Measurements from ENCODE around the gene MROH8.

Gene MROH8

DNA sequence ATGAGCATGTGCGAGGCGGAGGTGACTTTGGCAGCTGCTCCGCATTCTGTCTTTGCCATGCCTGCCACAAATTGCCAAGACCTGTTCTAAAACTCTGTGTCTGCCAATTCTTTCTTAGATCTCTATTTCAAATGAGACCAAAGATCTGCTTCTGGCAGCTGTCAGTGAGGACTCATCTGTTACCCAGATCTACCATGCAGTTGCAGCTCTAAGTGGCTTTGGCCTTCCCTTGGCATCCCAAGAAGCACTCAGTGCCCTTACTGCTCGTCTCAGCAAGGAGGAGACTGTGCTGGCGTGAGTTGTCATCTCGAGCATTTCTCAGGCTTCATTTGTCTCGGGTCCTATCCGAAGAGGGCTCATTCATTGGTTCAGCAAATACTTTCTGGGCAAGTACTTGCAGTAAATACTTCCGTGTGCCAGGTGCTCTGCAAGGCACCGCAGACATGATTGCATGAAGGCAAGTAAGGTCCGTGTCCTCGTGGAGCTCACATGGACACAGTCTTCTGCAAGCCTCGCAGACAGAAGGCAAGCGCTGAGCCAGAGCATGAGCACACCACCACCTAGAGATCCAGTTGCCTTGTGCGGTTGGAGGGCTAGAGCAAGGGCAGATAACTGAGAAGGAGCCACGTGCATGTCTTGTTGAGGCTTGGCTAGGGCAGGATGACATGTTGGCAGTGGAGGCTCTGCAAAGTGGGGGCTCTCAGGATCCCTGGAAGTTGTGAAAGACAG is 19.7 kb upstream of the MROH8 start:
- Histone ChIP-seq H3K9me2 (ENCODE audit: low read depth, low read length) (no peaks in the 10 kb centered on the region), H2AFZ (ENCODE audit: low read length) (no peak overlapping the region), H3K79me2 (ENCODE audit: insufficient read depth, low read length) (peaks cover 18% of the 10 kb centered on the region), H3K4me3 (ENCODE audit: low read depth, low read length, poor library complexity, severe bottlenecking) (no peak overlapping the region), H3K4me2 (ENCODE audit: low read length) (no peak overlapping the region), H3K9me3 (ENCODE audit: low read length) (no peaks in the 10 kb centered on the region), H3K27ac (ENCODE audit: low read depth, low read length, poor library complexity, severe bottlenecking) (no peak overlapping the region), H3K27me3 (ENCODE audit: insufficient read depth, low read length) (no peaks in the 10 kb centered on the region), H4K20me1 (ENCODE audit: insufficient read depth, low read length) (0 out of 2 replicates have a peak, but pooled peaks cover 3% of the 10 kb centered on the region), H3K9ac (ENCODE audit: low read length) (no peak overlapping the region), H3F3A (ENCODE audit: insufficient read depth, low read length) (no peaks in the 10 kb centered on the region), H3K36me3 (ENCODE audit: insufficient read depth, low read length) (peaks cover 73% of the 10 kb centered on the region), H3K4me1 (ENCODE audit: insufficient read depth, low read length, severe bottlenecking) (peaks cover 3% of the 10 kb centered on the region)
- no peak for TF ChIP-seq EZH2 (IDR thresholded peaks at IDR 0.05; ENCODE audit: borderline replicate concordance, low read length)
- TF ChIP-seq, protein P1, sequence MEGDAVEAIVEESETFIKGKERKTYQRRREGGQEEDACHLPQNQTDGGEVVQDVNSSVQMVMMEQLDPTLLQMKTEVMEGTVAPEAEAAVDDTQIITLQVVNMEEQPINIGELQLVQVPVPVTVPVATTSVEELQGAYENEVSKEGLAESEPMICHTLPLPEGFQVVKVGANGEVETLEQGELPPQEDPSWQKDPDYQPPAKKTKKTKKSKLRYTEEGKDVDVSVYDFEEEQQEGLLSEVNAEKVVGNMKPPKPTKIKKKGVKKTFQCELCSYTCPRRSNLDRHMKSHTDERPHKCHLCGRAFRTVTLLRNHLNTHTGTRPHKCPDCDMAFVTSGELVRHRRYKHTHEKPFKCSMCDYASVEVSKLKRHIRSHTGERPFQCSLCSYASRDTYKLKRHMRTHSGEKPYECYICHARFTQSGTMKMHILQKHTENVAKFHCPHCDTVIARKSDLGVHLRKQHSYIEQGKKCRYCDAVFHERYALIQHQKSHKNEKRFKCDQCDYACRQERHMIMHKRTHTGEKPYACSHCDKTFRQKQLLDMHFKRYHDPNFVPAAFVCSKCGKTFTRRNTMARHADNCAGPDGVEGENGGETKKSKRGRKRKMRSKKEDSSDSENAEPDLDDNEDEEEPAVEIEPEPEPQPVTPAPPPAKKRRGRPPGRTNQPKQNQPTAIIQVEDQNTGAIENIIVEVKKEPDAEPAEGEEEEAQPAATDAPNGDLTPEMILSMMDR (IDR thresholded peaks at IDR 0.05; ENCODE audit: low read length), result no peak

DNA sequence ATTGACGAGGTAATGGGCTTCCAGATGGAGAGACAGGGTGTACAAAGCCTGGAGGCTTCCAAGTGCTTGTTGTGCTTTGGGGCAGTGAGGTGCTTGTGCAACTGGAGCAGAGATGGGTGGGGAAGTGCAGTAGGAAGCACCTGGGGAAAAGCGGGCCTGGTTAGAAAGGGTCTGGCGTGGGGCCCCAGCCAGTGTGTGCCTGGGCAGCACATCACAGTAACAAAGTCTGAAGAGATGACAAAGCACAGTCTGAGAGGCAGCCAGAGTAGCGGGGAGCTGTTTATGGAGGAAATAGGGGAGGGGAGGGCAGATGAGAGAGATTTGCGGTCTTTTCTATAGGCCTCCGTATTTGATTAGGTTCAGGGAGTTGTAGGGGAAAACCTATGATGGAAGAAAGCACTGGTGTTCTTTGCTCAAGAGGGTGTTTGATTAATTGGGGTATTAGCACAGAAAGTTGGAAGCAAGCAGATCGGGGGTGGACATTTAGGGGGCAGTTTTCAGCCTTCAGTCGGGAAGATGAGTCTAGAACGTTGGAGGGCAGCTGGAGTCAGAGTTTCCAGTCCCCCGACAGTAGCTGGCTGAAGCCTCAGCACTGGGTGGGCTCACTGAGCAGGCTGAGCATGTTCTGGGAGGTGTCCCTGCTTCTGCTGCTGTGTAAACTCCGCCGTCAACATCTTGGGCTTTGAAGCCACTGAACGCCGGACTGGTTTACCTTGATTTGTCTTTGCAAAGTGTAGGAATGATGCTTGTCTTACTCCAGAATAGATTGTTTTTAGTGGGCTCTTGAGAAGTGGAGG is 15.5 kb upstream of the MROH8 start:
- Histone ChIP-seq H3K36me3 (ENCODE audit: insufficient read depth, low read length) (peaks cover 64% of the 10 kb centered on the region), H3K4me2 (ENCODE audit: low read length) (no peak overlapping the region), H4K20me1 (ENCODE audit: insufficient read depth, low read length) (0 out of 2 replicates have a peak, but pooled peaks cover 3% of the 10 kb centered on the region), H3K4me3 (ENCODE audit: low read depth, low read length, poor library complexity, severe bottlenecking) (no peak overlapping the region), H3K27ac (ENCODE audit: low read depth, low read length, poor library complexity, severe bottlenecking) (peak overlapping the region; percentile 38), H3K79me2 (ENCODE audit: insufficient read depth, low read length) (peaks cover 45% of the 10 kb centered on the region), H3K4me1 (ENCODE audit: insufficient read depth, low read length, severe bottlenecking) (peaks cover 15% of the 10 kb centered on the region), H2AFZ (ENCODE audit: low read length) (no peak overlapping the region), H3K9me2 (ENCODE audit: low read depth, low read length) (no peaks in the 10 kb centered on the region), H3F3A (ENCODE audit: insufficient read depth, low read length) (no peaks in the 10 kb centered on the region), H3K27me3 (ENCODE audit: insufficient read depth, low read length) (no peaks in the 10 kb centered on the region), H3K9ac (ENCODE audit: low read length) (no peak overlapping the region), H3K9me3 (ENCODE audit: low read length) (no peaks in the 10 kb centered on the region)
- no peak for TF ChIP-seq EZH2 (IDR thresholded peaks at IDR 0.05; ENCODE audit: borderline replicate concordance, low read length)
- TF ChIP-seq, protein P1 (IDR thresholded peaks at IDR 0.05; ENCODE audit: low read length), result no peak

DNA sequence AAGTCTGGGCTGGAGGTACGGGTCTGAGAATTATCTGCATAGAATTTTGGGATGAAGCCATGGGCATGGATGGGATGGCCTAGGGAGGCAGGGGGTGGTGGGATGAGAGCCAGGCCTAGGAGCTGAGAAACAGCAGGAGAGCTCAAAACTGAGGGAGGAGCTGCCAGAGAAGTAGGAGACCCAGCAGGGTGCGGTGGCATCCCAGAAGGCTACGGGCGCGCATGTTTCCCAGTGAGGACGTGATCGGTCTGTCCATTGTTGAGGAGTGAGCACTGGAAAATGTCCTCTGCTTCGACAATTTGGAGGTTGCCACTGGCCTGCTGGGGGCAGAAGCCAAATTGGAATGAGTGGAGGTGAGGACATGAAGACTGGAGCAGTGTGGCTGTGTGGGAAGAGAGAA is 14.5 kb upstream of the MROH8 start:
- Histone ChIP-seq H4K20me1 (ENCODE audit: insufficient read depth, low read length) (0 out of 2 replicates have a peak, but pooled peaks cover 3% of the 10 kb centered on the region), H3K9ac (ENCODE audit: low read length) (no peak overlapping the region)

More for the DNA sequence above, 14.5 kb upstream of the MROH8 start:
- Histone ChIP-seq H3K4me3 (ENCODE audit: low read depth, low read length, poor library complexity, severe bottlenecking) (no peak overlapping the region), H3K27ac (ENCODE audit: low read depth, low read length, poor library complexity, severe bottlenecking) (no peak overlapping the region), H3F3A (ENCODE audit: insufficient read depth, low read length) (no peaks in the 10 kb centered on the region), H3K36me3 (ENCODE audit: insufficient read depth, low read length) (peaks cover 61% of the 10 kb centered on the region), H3K27me3 (ENCODE audit: insufficient read depth, low read length) (no peaks in the 10 kb centered on the region), H2AFZ (ENCODE audit: low read length) (no peak overlapping the region), H3K4me2 (ENCODE audit: low read length) (no peak overlapping the region), H3K4me1 (ENCODE audit: insufficient read depth, low read length, severe bottlenecking) (peaks cover 25% of the 10 kb centered on the region), H3K9me2 (ENCODE audit: low read depth, low read length) (no peaks in the 10 kb centered on the region), H3K9me3 (ENCODE audit: low read length) (no peaks in the 10 kb centered on the region), H3K79me2 (ENCODE audit: insufficient read depth, low read length) (peaks cover 50% of the 10 kb centered on the region)
- TF ChIP-seq, protein P1 (IDR thresholded peaks at IDR 0.05; ENCODE audit: low read length), result no peak
- TF ChIP-seq EZH2 (IDR thresholded peaks at IDR 0.05; ENCODE audit: borderline replicate concordance, low read length), result no peak

Measured in OCI-LY1 (cell line).